SK-N-SH (cell line): ENCODE results near the gene NFASC.

Source experiments
- CTCF ChIP-seq: fragments of 200-600 bp; sonication (generic); IDR thresholded peaks from 2 replicates; pipeline ENCODE4 v1.6.1; 2017; ENCODE audit warnings: antibody characterized with exemption, mild to moderate bottlenecking, moderate library complexity
- MAX ChIP-seq: IDR thresholded peaks from 2 replicates; pipeline ENCODE4 v1.4.0; 2012; ENCODE audit warnings: low read depth
- NRF1 ChIP-seq: IDR thresholded peaks from 2 replicates; pipeline ENCODE4 v1.6.1; 2012; ENCODE audit warnings: low read depth, mild to moderate bottlenecking, low read length
- RAD21 ChIP-seq: IDR thresholded peaks from 2 replicates; pipeline ENCODE4 v1.6.1; 2012; ENCODE audit warnings: mild to moderate bottlenecking, low read length
- REST ChIP-seq: IDR thresholded peaks from 2 replicates; pipeline ENCODE4 v1.6.1; 2012; ENCODE audit warnings: mild to moderate bottlenecking, low read depth, low read length, moderate library complexity
- RFX5 ChIP-seq: IDR thresholded peaks from 2 replicates; pipeline ENCODE4 v1.6.1; 2012; ENCODE audit warnings: mild to moderate bottlenecking, improper control_type of control experiment, low read length
- SIN3A ChIP-seq: IDR thresholded peaks from 2 replicates; pipeline ENCODE4 v1.6.1; 2012; ENCODE audit warnings: low read depth, mild to moderate bottlenecking, low read length, moderate library complexity, borderline replicate concordance
- TAF1 ChIP-seq: IDR thresholded peaks from 2 replicates; pipeline ENCODE4 v1.6.1; 2012; ENCODE audit warnings: low read depth, mild to moderate bottlenecking, low read length, moderate library complexity, borderline replicate concordance
- TCF12 ChIP-seq: IDR thresholded peaks from 2 replicates; pipeline ENCODE4 v1.4.0; 2012

- TF ChIP-seq SIN3A (no peak), CTCF (no peak), RFX5 (no peak), RAD21 (no peak), MAX (no peak), TCF12 (no peak), REST (no peak), TAF1 (no peak), NRF1 (no peak)
These were observed 182.6 kb downstream of the NFASC start for GRCh38 chr1:205053296-205053695.
